Measurements from ENCODE around the gene MRPL39.
A peak's percentile ranks its signal among the peaks of the same experiment; 100 is the strongest.

Gene MRPL39

GRCh38 chr21:25640943-25641292 lies 33.6 kb upstream of the MRPL39 start:
- Mint-ChIP-seq H3K4me3 (peak overlapping the region; percentile 82), H3K27ac (no peak overlapping the region), H3K9me3 (no peaks in the 10 kb centered on the region), H3K4me1 (peaks cover 16% of the 10 kb centered on the region), H3K27me3 (ENCODE audit: low read depth, poor library complexity) (peaks cover 37% of the 10 kb centered on the region), H3K36me3 (ENCODE audit: low read depth) (no peaks in the 10 kb centered on the region)
- no peak for TF ChIP-seq CTCF (IDR thresholded peaks at IDR 0.05)
- no peak for DNase-seq

GRCh38 chr21:25640202-25640942 lies 33.1 kb upstream of the MRPL39 start:
- peak; percentile 62 for DNase-seq
- peaks cover 16% of the 10 kb centered on the region for H3K4me1 Mint-ChIP-seq

GRCh38 chr21:25639551-25640201 lies 32.4 kb upstream of the MRPL39 start:
- peaks cover 38% of the 10 kb centered on the region for H3K27me3 Mint-ChIP-seq (ENCODE audit: low read depth, poor library complexity)
- H3K36me3 Mint-ChIP-seq (ENCODE audit: low read depth): no peaks in the 10 kb centered on the region
- H3K27ac Mint-ChIP-seq: no peak overlapping the region
- DNase-seq: peak; percentile 71
- peak overlapping the region; percentile 82 for H3K4me3 Mint-ChIP-seq
- no peak for TF ChIP-seq CTCF (IDR thresholded peaks at IDR 0.05)
- peaks cover 16% of the 10 kb centered on the region for H3K4me1 Mint-ChIP-seq
- H3K9me3 Mint-ChIP-seq: no peaks in the 10 kb centered on the region

More at GRCh38 chr21:25640202-25640942, 33.1 kb upstream of the MRPL39 start:
- TF ChIP-seq CTCF (IDR thresholded peaks at IDR 0.05): no peak
- peaks cover 37% of the 10 kb centered on the region for H3K27me3 Mint-ChIP-seq (ENCODE audit: low read depth, poor library complexity)
- peak overlapping the region; percentile 82 for H3K4me3 Mint-ChIP-seq
- no peaks in the 10 kb centered on the region for H3K36me3 Mint-ChIP-seq (ENCODE audit: low read depth)
- no peaks in the 10 kb centered on the region for H3K9me3 Mint-ChIP-seq
- H3K27ac Mint-ChIP-seq: no peak overlapping the region

GRCh38 chr21:25638660-25639550 lies 31.6 kb upstream of the MRPL39 start, which contains the start of gene JAM2:
Gene JAM2, plus strand, starts transcription at chr21:25639258. Its CDS starts 564 bp downstream, at chr21:25639822.
- H3K9me3 Mint-ChIP-seq: no peaks in the 10 kb centered on the region
- peaks cover 16% of the 10 kb centered on the region for H3K4me1 Mint-ChIP-seq
- no peak for TF ChIP-seq CTCF (IDR thresholded peaks at IDR 0.05)
- no peaks in the 10 kb centered on the region for H3K36me3 Mint-ChIP-seq (ENCODE audit: low read depth)
- peaks cover 36% of the 10 kb centered on the region for H3K27me3 Mint-ChIP-seq (ENCODE audit: low read depth, poor library complexity)
- peak; percentile 73 for DNase-seq
- no peak within 1 kb of the TSS for H3K27ac Mint-ChIP-seq
- peak within 1 kb of the TSS; percentile 82 for H3K4me3 Mint-ChIP-seq

GRCh38 chr21:25637851-25638659 lies 30.8 kb upstream of the MRPL39 start:
- Mint-ChIP-seq H3K4me3 (peak overlapping the region; percentile 82), H3K9me3 (no peaks in the 10 kb centered on the region), H3K27ac (no peak overlapping the region), H3K4me1 (peaks cover 16% of the 10 kb centered on the region), H3K36me3 (ENCODE audit: low read depth) (no peaks in the 10 kb centered on the region), H3K27me3 (ENCODE audit: low read depth, poor library complexity) (peaks cover 36% of the 10 kb centered on the region)
- no peak for TF ChIP-seq CTCF (IDR thresholded peaks at IDR 0.05)
- DNase-seq: no peak

Measured in nephron progenitor cell (in vitro differentiated cells).